ENCODE results near the gene TNFSF10. TPM values are rescaled to one million over a fixed set of nuclear protein-coding genes. Genes with fewer than 3 reads are reported as not detected.
A peak's percentile ranks its signal among the peaks of the same experiment; 100 is the strongest.

The TNFSF10 gene
- polyA plus RNA-seq, 1 of the 3 experiments (the other 2 are of a cell fraction) = 0.10 TPM

- H3K27me3 ChIP-seq (ENCODE audit: insufficient read depth) = no peaks in the 10 kb centered on the region
- CTCF ChIA-PET = interaction anchor here (0.7 kb wide), 1 partner anchor 211 kb away, joined by 3 read pairs; no protein-coding TSS in a partner anchor
- no peaks in the 10 kb centered on the region for H4K20me1 ChIP-seq (ENCODE audit: insufficient read depth)
- H3K4me3 ChIP-seq (ENCODE audit: low read depth in 2 of 2, low read length in 1 of 2) = no peak overlapping the region
- no peaks in the 10 kb centered on the region for H3K9me3 ChIP-seq
- H2AFZ ChIP-seq (ENCODE audit: low read depth) = peak overlapping the region; percentile 34; the same call in 1 of the 2 replicates
- peaks cover 2 to 16% of the 10 kb centered on the region in 2 experiments; a peak in 3 of 4 replicates for H3K4me1 ChIP-seq (ENCODE audit: control insufficient read depth in 1 of 2, insufficient read depth in 2 of 2, low read depth in 1 of 2, low read length in 1 of 2)
- no peaks in the 10 kb centered on the region for H3K36me3 ChIP-seq (replicated peaks in 1 of 2; ENCODE audit: control insufficient read depth in 1 of 2, insufficient read depth in 2 of 2, low read length in 1 of 2)
- TF ChIP-seq TAF1 (IDR thresholded peaks at IDR 0.05; ENCODE audit: borderline replicate concordance, low read depth, low read length) (no peak), POLR2AphosphoS5 (IDR thresholded peaks at IDR 0.05; ENCODE audit: low read depth, low read length) (no peak), FOXJ3 (CRISPR knock-in tag; IDR thresholded peaks at IDR 0.05) (no peak), EP300 (IDR thresholded peaks at IDR 0.05; ENCODE audit: borderline replicate concordance in 1 of 2, low read depth in 1 of 2, low read length in 1 of 2) (no peak), TCF12 (IDR thresholded peaks at IDR 0.05) (no peak), CHD2 (IDR thresholded peaks at IDR 0.05; ENCODE audit: low read length, partially characterized antibody) (no peak), TEAD4 (IDR thresholded peaks at IDR 0.05; ENCODE audit: borderline replicate concordance, insufficient read depth) (no peak), YY1 (IDR thresholded peaks at IDR 0.05; ENCODE audit: low read depth) (no peak), FOXM1 (IDR thresholded peaks at IDR 0.05; ENCODE audit: low read depth) (no peak), ELF1 (IDR thresholded peaks at IDR 0.05) (no peak), GABPA (IDR thresholded peaks at IDR 0.05; ENCODE audit: low read depth) (no peak), SMC3 (IDR thresholded peaks at IDR 0.05; ENCODE audit: low read depth, low read length) (no peak), IRF3 (IDR thresholded peaks at IDR 0.05; ENCODE audit: low read depth, low read length) (no peak)
- TF ChIP-seq, protein P1, sequence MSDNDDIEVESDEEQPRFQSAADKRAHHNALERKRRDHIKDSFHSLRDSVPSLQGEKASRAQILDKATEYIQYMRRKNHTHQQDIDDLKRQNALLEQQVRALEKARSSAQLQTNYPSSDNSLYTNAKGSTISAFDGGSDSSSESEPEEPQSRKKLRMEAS (IDR thresholded peaks at IDR 0.05; ENCODE audit: low read depth) = no peak
- TF ChIP-seq, protein P2, sequence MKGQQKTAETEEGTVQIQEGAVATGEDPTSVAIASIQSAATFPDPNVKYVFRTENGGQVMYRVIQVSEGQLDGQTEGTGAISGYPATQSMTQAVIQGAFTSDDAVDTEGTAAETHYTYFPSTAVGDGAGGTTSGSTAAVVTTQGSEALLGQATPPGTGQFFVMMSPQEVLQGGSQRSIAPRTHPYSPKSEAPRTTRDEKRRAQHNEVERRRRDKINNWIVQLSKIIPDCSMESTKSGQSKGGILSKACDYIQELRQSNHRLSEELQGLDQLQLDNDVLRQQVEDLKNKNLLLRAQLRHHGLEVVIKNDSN (IDR thresholded peaks at IDR 0.05; ENCODE audit: borderline replicate concordance, low read depth) = no peak
- no peak for DNase-seq
- POLR2A ChIA-PET = no interaction called here
- H3F3A ChIP-seq (replicated peaks; ENCODE audit: insufficient read depth) = peaks cover 23% of the 10 kb centered on the region
- no peaks in the 10 kb centered on the region for H3K9me2 ChIP-seq
- WGBS (ENCODE audit: low lambda C conversion rate) = 81% methylated on average over 2 of the region's 2 CpGs
- H3K9ac ChIP-seq = no peak overlapping the region
- H3K27ac ChIP-seq (ENCODE audit: low read depth in 2 of 2, low read length in 1 of 2) = peak overlapping the region in 1 of 2 experiments; percentile 17; a peak in 1 of 4 replicates
- no peaks in the 10 kb centered on the region for H3K79me2 ChIP-seq (ENCODE audit: insufficient read depth)
- no peak overlapping the region for H3K4me2 ChIP-seq
Measured at GRCh38 chr3:172543884-172544283, 20.7 kb upstream of the TNFSF10 start.

GRCh38 chr3:172543419-172543818 is 20.2 kb upstream of the TNFSF10 start:
- Histone ChIP-seq H3K9me2 (no peaks in the 10 kb centered on the region), H3K27ac (ENCODE audit: low read depth in 2 of 2, low read length in 1 of 2) (peak overlapping the region in 1 of 2 experiments; percentile 17; a peak in 1 of 4 replicates), H3F3A (replicated peaks; ENCODE audit: insufficient read depth) (peaks cover 23% of the 10 kb centered on the region), H3K4me2 (no peak overlapping the region; the same call in 1 of the 2 replicates), H3K9me3 (no peaks in the 10 kb centered on the region), H2AFZ (ENCODE audit: low read depth) (no peak overlapping the region), H3K4me1 (ENCODE audit: control insufficient read depth in 1 of 2, insufficient read depth in 2 of 2, low read depth in 1 of 2, low read length in 1 of 2) (peaks cover 2 to 16% of the 10 kb centered on the region in 2 experiments; a peak in 3 of 4 replicates), H3K79me2 (ENCODE audit: insufficient read depth) (no peaks in the 10 kb centered on the region), H3K27me3 (ENCODE audit: insufficient read depth) (no peaks in the 10 kb centered on the region), H3K4me3 (ENCODE audit: low read depth in 2 of 2, low read length in 1 of 2) (no peak overlapping the region), H3K36me3 (replicated peaks in 1 of 2; ENCODE audit: control insufficient read depth in 1 of 2, insufficient read depth in 2 of 2, low read length in 1 of 2) (no peaks in the 10 kb centered on the region), H4K20me1 (ENCODE audit: insufficient read depth) (no peaks in the 10 kb centered on the region), H3K9ac (no peak overlapping the region)
- CTCF ChIA-PET = interaction anchor here (0.7 kb wide), 1 partner anchor 210 kb away, joined by 3 read pairs; no protein-coding TSS in a partner anchor
- 42% methylated on average over 1 of the region's 1 CpG for WGBS (ENCODE audit: low lambda C conversion rate)
- TF ChIP-seq TEAD4 (IDR thresholded peaks at IDR 0.05; ENCODE audit: borderline replicate concordance, insufficient read depth) (no peak), GATA2 (CRISPR knock-in tag; IDR thresholded peaks at IDR 0.05) (no peak), GABPA (IDR thresholded peaks at IDR 0.05; ENCODE audit: low read depth) (no peak), TAF1 (IDR thresholded peaks at IDR 0.05; ENCODE audit: borderline replicate concordance, low read depth, low read length) (no peak), IRF3 (IDR thresholded peaks at IDR 0.05; ENCODE audit: low read depth, low read length) (no peak), ELF1 (IDR thresholded peaks at IDR 0.05) (no peak), CHD2 (IDR thresholded peaks at IDR 0.05; ENCODE audit: low read length, partially characterized antibody) (no peak)
- TF ChIP-seq, protein P3, sequence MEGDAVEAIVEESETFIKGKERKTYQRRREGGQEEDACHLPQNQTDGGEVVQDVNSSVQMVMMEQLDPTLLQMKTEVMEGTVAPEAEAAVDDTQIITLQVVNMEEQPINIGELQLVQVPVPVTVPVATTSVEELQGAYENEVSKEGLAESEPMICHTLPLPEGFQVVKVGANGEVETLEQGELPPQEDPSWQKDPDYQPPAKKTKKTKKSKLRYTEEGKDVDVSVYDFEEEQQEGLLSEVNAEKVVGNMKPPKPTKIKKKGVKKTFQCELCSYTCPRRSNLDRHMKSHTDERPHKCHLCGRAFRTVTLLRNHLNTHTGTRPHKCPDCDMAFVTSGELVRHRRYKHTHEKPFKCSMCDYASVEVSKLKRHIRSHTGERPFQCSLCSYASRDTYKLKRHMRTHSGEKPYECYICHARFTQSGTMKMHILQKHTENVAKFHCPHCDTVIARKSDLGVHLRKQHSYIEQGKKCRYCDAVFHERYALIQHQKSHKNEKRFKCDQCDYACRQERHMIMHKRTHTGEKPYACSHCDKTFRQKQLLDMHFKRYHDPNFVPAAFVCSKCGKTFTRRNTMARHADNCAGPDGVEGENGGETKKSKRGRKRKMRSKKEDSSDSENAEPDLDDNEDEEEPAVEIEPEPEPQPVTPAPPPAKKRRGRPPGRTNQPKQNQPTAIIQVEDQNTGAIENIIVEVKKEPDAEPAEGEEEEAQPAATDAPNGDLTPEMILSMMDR (IDR thresholded peaks at IDR 0.05) = no peak
- TF ChIP-seq, protein P2 (IDR thresholded peaks at IDR 0.05; ENCODE audit: borderline replicate concordance, low read depth) = no peak
- no peak for DNase-seq
- POLR2A ChIA-PET = no interaction called here
